ENCODE results near the gene TMEM132C.

The TMEM132C gene

DNA sequence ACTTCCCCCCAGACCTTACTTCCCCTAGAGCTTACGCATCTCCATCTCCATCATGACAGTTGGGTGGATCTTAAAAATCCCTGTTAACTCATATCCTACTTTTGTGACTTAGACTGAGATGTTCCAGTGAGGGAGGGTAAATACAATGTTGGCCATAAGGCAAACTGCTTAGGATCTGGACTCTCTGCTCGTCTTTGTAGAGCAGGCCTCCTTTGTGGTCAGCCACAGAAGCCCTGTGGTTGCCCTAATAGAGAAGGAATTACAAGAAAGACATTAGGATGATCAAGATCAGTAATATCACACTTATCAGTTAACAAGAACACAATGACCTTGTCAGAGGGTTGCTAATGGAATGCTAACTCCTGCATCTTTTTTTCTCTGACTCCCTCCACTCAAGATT is 52.0 kb downstream of the TMEM132C start:
- TF ChIP-seq, protein P1, sequence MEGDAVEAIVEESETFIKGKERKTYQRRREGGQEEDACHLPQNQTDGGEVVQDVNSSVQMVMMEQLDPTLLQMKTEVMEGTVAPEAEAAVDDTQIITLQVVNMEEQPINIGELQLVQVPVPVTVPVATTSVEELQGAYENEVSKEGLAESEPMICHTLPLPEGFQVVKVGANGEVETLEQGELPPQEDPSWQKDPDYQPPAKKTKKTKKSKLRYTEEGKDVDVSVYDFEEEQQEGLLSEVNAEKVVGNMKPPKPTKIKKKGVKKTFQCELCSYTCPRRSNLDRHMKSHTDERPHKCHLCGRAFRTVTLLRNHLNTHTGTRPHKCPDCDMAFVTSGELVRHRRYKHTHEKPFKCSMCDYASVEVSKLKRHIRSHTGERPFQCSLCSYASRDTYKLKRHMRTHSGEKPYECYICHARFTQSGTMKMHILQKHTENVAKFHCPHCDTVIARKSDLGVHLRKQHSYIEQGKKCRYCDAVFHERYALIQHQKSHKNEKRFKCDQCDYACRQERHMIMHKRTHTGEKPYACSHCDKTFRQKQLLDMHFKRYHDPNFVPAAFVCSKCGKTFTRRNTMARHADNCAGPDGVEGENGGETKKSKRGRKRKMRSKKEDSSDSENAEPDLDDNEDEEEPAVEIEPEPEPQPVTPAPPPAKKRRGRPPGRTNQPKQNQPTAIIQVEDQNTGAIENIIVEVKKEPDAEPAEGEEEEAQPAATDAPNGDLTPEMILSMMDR (IDR thresholded peaks at IDR 0.05; ENCODE audit: low read depth, low read length, missing control alignments): no peak
- in situ Hi-C loops (cut with HindIII; ENCODE audit: low pct_ligation_motif_present, low sequenced_read_pairs): no loop called here
- Histone ChIP-seq H3K36me3 (replicated peaks) (no peaks in the 10 kb centered on the region), H3K27me3 (replicated peaks) (no peaks in the 10 kb centered on the region), H3K27ac (no peak overlapping the region), H3K4me3 (ENCODE audit: low read depth, low read length) (no peak overlapping the region)
- DNase-seq: no peak

DNA sequence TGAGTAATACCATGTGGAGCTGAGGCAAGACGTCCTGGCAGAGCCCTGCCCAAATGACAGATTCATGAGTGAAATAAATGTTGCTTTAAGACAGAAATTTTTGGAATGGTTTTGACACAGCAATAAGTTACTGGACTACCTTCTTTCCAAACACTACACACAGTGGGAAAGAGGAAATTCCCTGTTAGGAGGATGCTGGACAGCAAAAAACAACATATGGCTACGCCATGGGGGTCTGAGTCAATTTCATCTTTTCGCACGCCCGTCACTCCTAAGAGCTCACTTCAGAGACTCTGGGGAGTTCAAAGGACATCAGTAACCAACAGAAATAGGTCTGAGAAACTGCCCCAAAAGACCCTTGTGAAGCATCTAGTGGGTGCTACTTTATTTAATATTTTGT is 55.4 kb downstream of the TMEM132C start:
- Histone ChIP-seq H3K27ac (no peak overlapping the region), H3K36me3 (replicated peaks) (no peaks in the 10 kb centered on the region), H3K27me3 (replicated peaks) (no peaks in the 10 kb centered on the region), H3K4me3 (ENCODE audit: low read depth, low read length) (no peak overlapping the region)
- in situ Hi-C loops (cut with HindIII; ENCODE audit: low pct_ligation_motif_present, low sequenced_read_pairs): no loop called here
- DNase-seq: no peak
- TF ChIP-seq, protein P1 (IDR thresholded peaks at IDR 0.05; ENCODE audit: low read depth, low read length, missing control alignments): no peak

DNA sequence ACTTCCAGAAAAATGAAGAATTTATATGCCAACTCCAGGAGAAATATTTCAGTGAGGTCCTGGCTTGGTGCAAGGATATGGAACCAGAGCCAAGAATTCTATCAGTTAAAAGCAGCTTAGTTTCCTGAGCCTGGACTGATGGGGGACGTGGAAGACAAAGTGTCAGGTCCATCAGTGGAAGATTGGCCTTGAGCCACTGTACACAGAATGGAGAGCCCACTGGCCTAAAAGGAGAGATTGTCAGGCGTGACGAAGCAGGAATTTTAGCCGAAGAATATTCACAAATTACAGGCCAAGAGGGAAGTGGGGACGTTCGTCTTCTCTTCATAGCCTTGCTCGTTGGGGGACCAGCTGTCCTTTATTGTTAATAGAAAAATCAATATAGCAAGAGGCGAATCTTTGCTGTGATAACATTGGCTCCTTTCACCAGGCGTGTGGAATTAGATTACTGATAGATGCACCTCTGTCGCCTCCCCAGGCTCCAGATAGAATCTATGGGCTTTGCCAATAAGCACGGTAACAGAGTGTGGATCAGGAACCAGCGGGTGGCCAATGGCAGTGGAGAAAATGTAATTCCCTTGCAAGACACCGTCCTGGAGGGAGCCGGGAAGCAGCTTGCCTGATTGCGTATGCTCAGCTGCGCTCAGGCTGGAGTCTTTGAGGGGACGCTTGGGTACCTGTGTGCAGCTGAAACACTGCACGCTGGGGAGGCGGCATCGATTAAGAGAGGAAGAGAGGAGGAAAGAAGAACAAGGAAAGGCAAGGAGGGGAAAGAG is 56.4 kb downstream of the TMEM132C start:
- TF ChIP-seq, protein P1 (IDR thresholded peaks at IDR 0.05; ENCODE audit: low read depth, low read length, missing control alignments): no peak

DNA sequence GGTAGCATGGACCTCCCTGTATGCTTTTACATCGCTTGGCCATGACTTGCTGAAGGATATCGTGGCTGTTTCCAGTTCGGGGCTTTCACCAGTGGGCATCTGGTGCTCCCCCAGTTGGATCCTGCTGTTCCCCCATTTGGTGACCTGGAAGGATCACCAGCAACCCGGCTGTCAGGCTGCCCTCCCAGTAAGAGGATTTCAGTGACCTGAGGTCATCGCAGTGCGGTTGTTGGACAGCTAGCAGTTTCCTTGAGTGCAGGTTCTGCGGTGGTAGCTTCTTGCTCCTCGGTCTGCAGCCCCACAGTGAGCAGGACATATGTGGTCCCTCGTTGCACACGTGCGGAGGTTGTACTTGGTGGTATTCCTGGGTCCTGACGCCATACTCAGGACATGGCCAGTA is 58.7 kb downstream of the TMEM132C start:
- no peaks in the 10 kb centered on the region for H3K27me3 ChIP-seq (replicated peaks)
- in situ Hi-C loops (cut with HindIII; ENCODE audit: low pct_ligation_motif_present, low sequenced_read_pairs): no loop called here
- H3K27ac ChIP-seq: no peak overlapping the region
- DNase-seq: no peak
- TF ChIP-seq, protein P1 (IDR thresholded peaks at IDR 0.05; ENCODE audit: low read depth, low read length, missing control alignments): no peak
- no peaks in the 10 kb centered on the region for H3K36me3 ChIP-seq (replicated peaks)
- no peak overlapping the region for H3K4me3 ChIP-seq (ENCODE audit: low read depth, low read length)

More for the DNA sequence above, 56.4 kb downstream of the TMEM132C start:
- Histone ChIP-seq H3K4me3 (ENCODE audit: low read depth, low read length) (no peak overlapping the region), H3K27ac (no peak overlapping the region), H3K36me3 (replicated peaks) (no peaks in the 10 kb centered on the region), H3K27me3 (replicated peaks) (no peaks in the 10 kb centered on the region)
- DNase-seq: no peak
- in situ Hi-C loops (cut with HindIII; ENCODE audit: low pct_ligation_motif_present, low sequenced_read_pairs): no loop called here

DNA sequence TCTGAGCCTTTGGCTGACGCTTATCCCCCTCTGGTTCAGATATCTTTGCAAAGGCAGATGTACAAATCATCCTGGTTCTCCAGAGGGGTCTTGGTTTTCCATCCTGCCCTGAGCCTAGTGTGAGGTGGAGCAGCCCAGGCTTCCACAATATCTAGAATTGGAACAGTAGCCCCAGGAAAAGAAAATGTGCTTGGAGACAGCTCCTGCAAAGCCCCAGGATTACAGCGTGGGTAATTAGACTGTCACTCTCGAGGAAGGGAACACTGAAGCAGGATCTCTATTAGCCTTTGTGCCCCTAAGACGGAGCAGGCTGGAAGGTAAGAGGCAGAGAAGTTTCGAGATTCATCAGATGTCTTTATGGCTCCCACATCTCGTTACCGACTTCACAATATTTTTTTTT is 59.4 kb downstream of the TMEM132C start:
- Histone ChIP-seq H3K27ac (no peak overlapping the region), H3K27me3 (replicated peaks) (no peaks in the 10 kb centered on the region), H3K4me3 (ENCODE audit: low read depth, low read length) (no peak overlapping the region), H3K36me3 (replicated peaks) (no peaks in the 10 kb centered on the region)
- no peak for DNase-seq
- TF ChIP-seq, protein P1 (IDR thresholded peaks at IDR 0.05; ENCODE audit: low read depth, low read length, missing control alignments): no peak
- in situ Hi-C loops (cut with HindIII; ENCODE audit: low pct_ligation_motif_present, low sequenced_read_pairs): no loop called here

DNA sequence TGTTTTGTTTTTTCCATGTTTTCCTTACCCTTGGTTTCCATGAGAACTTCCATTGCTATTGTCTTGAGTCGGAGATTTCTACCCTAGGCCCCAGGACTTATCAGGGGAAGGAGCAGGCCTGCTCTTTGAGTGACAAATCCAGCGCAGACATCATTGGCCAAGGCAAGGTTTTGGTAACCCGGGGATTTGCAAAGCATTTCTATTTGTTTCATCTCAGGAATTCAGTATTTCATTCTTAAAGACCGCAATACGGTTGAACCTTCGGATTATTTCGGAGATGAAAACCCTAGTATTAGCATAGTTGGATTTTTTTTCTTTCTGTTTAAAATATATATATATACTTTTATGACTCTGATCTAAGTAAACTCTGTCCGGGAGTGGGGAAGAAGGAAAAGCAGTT is 62.0 kb downstream of the TMEM132C start:
- in situ Hi-C loops (cut with HindIII; ENCODE audit: low pct_ligation_motif_present, low sequenced_read_pairs): no loop called here

More for the DNA sequence above, 62.0 kb downstream of the TMEM132C start:
- H3K27me3 ChIP-seq (replicated peaks): no peaks in the 10 kb centered on the region
- no peaks in the 10 kb centered on the region for H3K36me3 ChIP-seq (replicated peaks)
- DNase-seq: no peak
- no peak overlapping the region for H3K27ac ChIP-seq
- H3K4me3 ChIP-seq (ENCODE audit: low read depth, low read length): no peak overlapping the region
- TF ChIP-seq, protein P1 (IDR thresholded peaks at IDR 0.05; ENCODE audit: low read depth, low read length, missing control alignments): no peak

Data from brain microvascular endothelial cell (primary cell).